ENCODE data around the gene PATZ1. TPM values are rescaled to one million over a fixed set of nuclear protein-coding genes. Genes with fewer than 3 reads are reported as not detected.

The PATZ1 gene
- total and polyA plus RNA-seq, 2 of the 4 experiments (the other 2 are of a cell fraction): 6.5 to 10.5 TPM

GRCh38 chr22:31323578-31324550, 22.3 kb downstream of the PATZ1 start (continued):
- no peak for TF ChIP-seq ELK1 (IDR thresholded peaks at IDR 0.05; ENCODE audit: borderline replicate concordance, low read depth, low read length)

DNA sequence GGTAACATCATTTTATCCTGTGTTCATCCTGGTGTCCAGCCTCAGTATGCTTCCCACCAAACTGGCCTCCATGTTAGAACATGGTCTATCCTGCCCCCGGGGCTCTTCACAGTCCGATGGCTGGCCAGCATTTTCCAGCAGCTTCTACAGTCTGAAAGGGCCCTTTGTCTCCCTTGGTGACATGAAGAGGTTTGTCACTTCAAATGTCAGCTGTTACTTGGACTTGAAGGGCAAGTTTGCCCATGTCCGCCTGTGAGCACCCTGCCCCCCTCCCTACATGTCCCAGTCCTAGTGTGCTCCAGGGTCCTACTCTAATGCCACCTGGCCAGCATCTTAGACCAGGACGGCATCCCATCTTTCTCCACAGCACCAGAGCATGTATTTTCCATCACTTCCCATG, 24.7 kb downstream of the PATZ1 start:
- Histone ChIP-seq H2BK20ac (ENCODE audit: low read depth, low read length) (no peak overlapping the region), H3K14ac (replicated peaks; ENCODE audit: low read depth, low read length) (no peak overlapping the region), H4K5ac (ENCODE audit: low read depth, low read length) (no peak overlapping the region), H2AFZ (replicated peaks; ENCODE audit: low read length, poor library complexity) (no peak overlapping the region), H3K79me1 (ENCODE audit: low read depth in 1 of 2, low read length in 2 of 2) (no peaks in the 10 kb centered on the region; a peak in 1 of 4 replicates), H4K8ac (ENCODE audit: low read depth in 2 of 2, low read length in 2 of 2) (no peak overlapping the region), H2AK9ac (replicated peaks; ENCODE audit: low read depth, low read length, poor library complexity) (no peak overlapping the region), H2AK5ac (ENCODE audit: low read depth, low read length) (no peak overlapping the region), H3K9ac (ENCODE audit: low read depth, low read length) (no peak overlapping the region), H3K36me3 (ENCODE audit: control insufficient read depth, insufficient read depth, low read length) (peaks cover 11% of the 10 kb centered on the region), H3K18ac (ENCODE audit: low read depth, low read length) (no peak overlapping the region), H3K4me1 (ENCODE audit: control insufficient read depth, insufficient read depth, low read length) (peaks cover 5% of the 10 kb centered on the region; the same call in 1 of the 2 replicates), H2BK15ac (ENCODE audit: low read depth, low read length) (no peak overlapping the region), H3K9me1 (ENCODE audit: insufficient read depth, low read length) (peaks cover 10% of the 10 kb centered on the region; the same call in 1 of the 2 replicates), H3K27ac (ENCODE audit: insufficient read depth, low read length) (no peak overlapping the region), H4K91ac (ENCODE audit: insufficient read depth, low read depth, low read length) (no peak overlapping the region), H2BK5ac (ENCODE audit: low read depth, low read length, poor library complexity, severe bottlenecking) (no peak overlapping the region), H4K20me1 (ENCODE audit: insufficient read depth, low read length) (peaks cover 2% of the 10 kb centered on the region; the same call in 1 of the 2 replicates), H3K23ac (ENCODE audit: low read depth, low read length) (no peak overlapping the region), H3K9me3 (ENCODE audit: control insufficient read depth, insufficient read depth, low read length) (no peaks in the 10 kb centered on the region), H3K56ac (ENCODE audit: extremely low read depth, insufficient read depth, low read length) (no peak overlapping the region), H3K4ac (ENCODE audit: low read depth, low read length) (no peak overlapping the region), H3K4me3 (ENCODE audit: insufficient read depth, low read depth, low read length) (no peak overlapping the region), H2BK120ac (ENCODE audit: low read depth, low read length) (no peak overlapping the region), H3K27me3 (ENCODE audit: control insufficient read depth, insufficient read depth, low read length) (no peaks in the 10 kb centered on the region), H3K4me2 (ENCODE audit: low read depth, low read length) (no peak overlapping the region)
- DNase-seq (no peak), ATAC-seq (ENCODE audit: low read depth) (no peak)
- intact Hi-C loops (cut with micrococcal nuclease): no loop called here
- BruUV-seq (replicated peaks): no TSS peak
- in situ Hi-C loops (cut with MboI; ENCODE audit: low sequenced_read_pairs): no loop called here
- TF ChIP-seq FOS (IDR thresholded peaks at IDR 0.05; ENCODE audit: low read depth, low read length): no peak
- TF ChIP-seq RFX5 (IDR thresholded peaks at IDR 0.05; ENCODE audit: low read depth, low read length): no peak
- TF ChIP-seq POLR2A (IDR thresholded peaks at IDR 0.05; ENCODE audit: low read depth, low read length): no peak
- TF ChIP-seq CHD1 (IDR thresholded peaks at IDR 0.05; ENCODE audit: low read depth, low read length): no peak
- no peak for TF ChIP-seq RCOR1 (IDR thresholded peaks at IDR 0.05; ENCODE audit: insufficient replicate concordance, low read length)
- no peak for TF ChIP-seq SMC3 (IDR thresholded peaks at IDR 0.05; ENCODE audit: low read depth, low read length)
- no peak for TF ChIP-seq BHLHE40 (IDR thresholded peaks at IDR 0.05; ENCODE audit: low read depth, low read length)
- no peak for TF ChIP-seq MAZ (IDR thresholded peaks at IDR 0.05; ENCODE audit: borderline replicate concordance, low read depth, low read length)
- TF ChIP-seq CEBPB (IDR thresholded peaks at IDR 0.05; ENCODE audit: low read depth, low read length): no peak
- no peak for TF ChIP-seq USF2 (IDR thresholded peaks at IDR 0.05; ENCODE audit: low read depth, low read length)
- ChIA-PET POLR2A (ENCODE audit: unreplicated experiment) (no interaction called here), CTCF (interaction anchor here (1.3 kb wide), 1 partner anchor 8 kb away, joined by 5 read pairs; no protein-coding TSS in a partner anchor)
- dilution Hi-C loops (cut with HindIII; ENCODE audit: low sequenced_read_pairs, unreplicated experiment): no loop called here
- WGBS, 2 experiments (ENCODE audit: extremely low coverage in 2 of 2, insufficient read length in 1 of 2): no CpG with 5 or more reads among the region's 4 CpGs

Data from IMR-90 (cell line).